OCI-LY7 (cell line): Measurements from ENCODE around the gene AFG3L2. TPM values are rescaled to one million over a fixed set of nuclear protein-coding genes. Genes with fewer than 3 reads are reported as not detected.

ENCODE experiments used
- BruUV-seq: library from RNA; stranded (reverse); fragments of 400-500 nt; replicated peaks from 2 replicates; lab custom pipeline; 2021; lab: Mats Ljungman, UMichigan
- CTCF ChIA-PET: fragments of 300-600 bp; sonication (Branson Sonifier 250); formaldehyde crosslinking; loops from one replicate; lab custom pipeline; 2022; ENCODE audit warnings: antibody characterized with exemption; ENCODE audit not compliant: unreplicated experiment; lab: Charles Lee
- POLR2A ChIA-PET: fragments of 300-600 bp; sonication (Branson Sonifier 250); formaldehyde crosslinking; loops from one replicate; lab custom pipeline; 2022; ENCODE audit warnings: antibody characterized with exemption; lab: Charles Lee
- DNase-seq: peaks from one replicate; pipeline ENCODE4 v3.0.0-alpha.2; 2015; ENCODE audit warnings: low spot score
- H2AFZ ChIP-seq: fragments of 200-600 bp; sonication (generic), shearing (Covaris generic); 2 replicates; pipeline ENCODE4 v1.6.1; 2014; ENCODE audit warnings: mild to moderate bottlenecking, antibody characterized with exemption, low read length, moderate library complexity
- H3K27ac ChIP-seq: fragments of 200-600 bp; sonication (generic); 2 replicates; pipeline ENCODE4 v1.5.1; 2014; ENCODE audit warnings: mixed run types, low read depth, mild to moderate bottlenecking, moderate library complexity, low read length, inconsistent platforms; ENCODE audit not compliant: poor library complexity, severe bottlenecking
- H3K36me3 ChIP-seq: fragments of 200-600 bp; sonication (generic); 2 replicates; pipeline ENCODE4 v1.6.1; 2014; ENCODE audit warnings: mild to moderate bottlenecking, antibody characterized with exemption, low read length, moderate library complexity, mixed read lengths; ENCODE audit not compliant: insufficient read depth
- H3K4me1 ChIP-seq: fragments of 200-600 bp; sonication (generic); 2 replicates; pipeline ENCODE4 v1.5.1; 2014; ENCODE audit warnings: mild to moderate bottlenecking, low read length; ENCODE audit not compliant: insufficient read depth, poor library complexity, severe bottlenecking
- H3K4me2 ChIP-seq: fragments of 200-600 bp; sonication (generic); 2 replicates; pipeline ENCODE4 v1.6.1; 2014; ENCODE audit warnings: mild to moderate bottlenecking, low read length
- H3K4me3 ChIP-seq: fragments of 200-600 bp; sonication (generic); 2 replicates; pipeline ENCODE4 v1.5.1; 2014; ENCODE audit warnings: mild to moderate bottlenecking, low read depth, low read length; ENCODE audit not compliant: poor library complexity, severe bottlenecking
- H3K79me2 ChIP-seq: fragments of 200-600 bp; sonication (generic); 2 replicates; pipeline ENCODE4 v1.6.1; 2016; ENCODE audit warnings: low read depth, mild to moderate bottlenecking, low read length, moderate library complexity, mixed read lengths; ENCODE audit not compliant: insufficient read depth
- H3K9me2 ChIP-seq: fragments of 200-600 bp; sonication (generic); 2 replicates; pipeline ENCODE4 v1.6.1; 2016; ENCODE audit warnings: mild to moderate bottlenecking, low read length, mixed read lengths; ENCODE audit not compliant: insufficient read depth
- H3K9me3 ChIP-seq: fragments of 200-600 bp; sonication (generic); 2 replicates; pipeline ENCODE4 v1.6.1; 2014; ENCODE audit warnings: mild to moderate bottlenecking, mixed run types, low read length, mixed read lengths
- H4K20me1 ChIP-seq: fragments of 200-600 bp; sonication (generic); 2 replicates; pipeline ENCODE4 v1.6.1; 2014; ENCODE audit warnings: mild to moderate bottlenecking, antibody characterized with exemption, low read length, moderate library complexity, mixed read lengths; ENCODE audit not compliant: insufficient read depth
- EZH2phosphoT487 ChIP-seq: fragments of 200-600 bp; sonication (generic); IDR thresholded peaks from 2 replicates; pipeline ENCODE4 v1.6.1; 2018; ENCODE audit warnings: low read depth, borderline replicate concordance, mild to moderate bottlenecking, mixed run types, antibody characterized with exemption, low read length, moderate library complexity, mixed read lengths
- intact Hi-C: fragments of 100-400 bp; cut with micrococcal nuclease; formaldehyde crosslinking; loops from one replicate; pipeline ENCODE4 v1.10.0; 2022; ENCODE audit not compliant: unreplicated experiment
- total RNA-seq, 2 experiments: library from RNA; depleted of rRNA in 1 of 2; stranded (reverse); fragments of >200 nt in 1 of 2; shearing (Covaris generic) in 1 of 2; gene quantifications; 2 replicates each; pipeline ENCODE4 v1.2.3, GENCODE V29; 2014 to 2022
- TF ChIP-seq, protein P1 (sequence below): fragments of 200-600 bp; sonication (generic); conservative IDR thresholded peaks from 2 replicates; pipeline ENCODE4 v1.5.1; 2014; ENCODE audit warnings: mild to moderate bottlenecking, antibody characterized with exemption, low read length, moderate library complexity, mixed read lengths

AFG3L2 gene
- total RNA-seq, 2 experiments from 2014 or later = 44.8 to 72.7 TPM

DNA sequence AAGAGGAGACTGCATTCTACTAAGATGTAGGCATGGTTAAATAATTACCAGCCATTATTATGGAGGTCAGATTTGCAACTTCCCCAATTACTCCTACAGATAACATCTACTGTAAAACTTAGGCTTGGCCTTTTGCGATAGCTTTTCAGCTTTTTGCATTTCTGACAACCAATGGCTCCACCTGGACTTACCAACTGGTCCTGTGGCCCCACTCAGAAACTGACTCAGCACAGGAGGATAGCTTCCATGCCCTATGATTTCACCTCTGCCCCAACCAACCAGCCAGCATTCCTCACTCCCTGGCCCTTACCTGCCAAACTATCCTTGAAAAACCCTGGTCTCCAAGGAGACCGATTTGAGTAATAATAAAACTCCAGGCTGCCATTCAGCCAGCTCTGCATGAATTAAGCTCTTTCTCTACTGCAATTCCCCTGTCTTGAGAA lies 40.8 kb downstream of the AFG3L2 start:
- POLR2A ChIA-PET = interaction anchor here (0.6 to 1.3 kb wide), 3 partner anchors 12 to 631 kb away, joined by 3 to 4 read pairs (median 4); no protein-coding TSS in a partner anchor
- BruUV-seq = no TSS peak
- H3K4me1 ChIP-seq = no peaks in the 10 kb centered on the region
- H3K36me3 ChIP-seq = peaks cover 70% of the 10 kb centered on the region
- intact Hi-C loops = no loop called here
- no peak overlapping the region for H3K27ac ChIP-seq
- no peaks in the 10 kb centered on the region for H3K9me3 ChIP-seq
- TF ChIP-seq, protein P1, sequence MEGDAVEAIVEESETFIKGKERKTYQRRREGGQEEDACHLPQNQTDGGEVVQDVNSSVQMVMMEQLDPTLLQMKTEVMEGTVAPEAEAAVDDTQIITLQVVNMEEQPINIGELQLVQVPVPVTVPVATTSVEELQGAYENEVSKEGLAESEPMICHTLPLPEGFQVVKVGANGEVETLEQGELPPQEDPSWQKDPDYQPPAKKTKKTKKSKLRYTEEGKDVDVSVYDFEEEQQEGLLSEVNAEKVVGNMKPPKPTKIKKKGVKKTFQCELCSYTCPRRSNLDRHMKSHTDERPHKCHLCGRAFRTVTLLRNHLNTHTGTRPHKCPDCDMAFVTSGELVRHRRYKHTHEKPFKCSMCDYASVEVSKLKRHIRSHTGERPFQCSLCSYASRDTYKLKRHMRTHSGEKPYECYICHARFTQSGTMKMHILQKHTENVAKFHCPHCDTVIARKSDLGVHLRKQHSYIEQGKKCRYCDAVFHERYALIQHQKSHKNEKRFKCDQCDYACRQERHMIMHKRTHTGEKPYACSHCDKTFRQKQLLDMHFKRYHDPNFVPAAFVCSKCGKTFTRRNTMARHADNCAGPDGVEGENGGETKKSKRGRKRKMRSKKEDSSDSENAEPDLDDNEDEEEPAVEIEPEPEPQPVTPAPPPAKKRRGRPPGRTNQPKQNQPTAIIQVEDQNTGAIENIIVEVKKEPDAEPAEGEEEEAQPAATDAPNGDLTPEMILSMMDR = no peak
- no peak for TF ChIP-seq EZH2phosphoT487
- CTCF ChIA-PET = no interaction called here
- H3K79me2 ChIP-seq = no peaks in the 10 kb centered on the region
- no peak overlapping the region for H3K4me2 ChIP-seq
- H2AFZ ChIP-seq = no peak overlapping the region
- H4K20me1 ChIP-seq = no peaks in the 10 kb centered on the region
- no peak for DNase-seq
- H3K9me2 ChIP-seq = no peaks in the 10 kb centered on the region
- no peak overlapping the region for H3K4me3 ChIP-seq

DNA sequence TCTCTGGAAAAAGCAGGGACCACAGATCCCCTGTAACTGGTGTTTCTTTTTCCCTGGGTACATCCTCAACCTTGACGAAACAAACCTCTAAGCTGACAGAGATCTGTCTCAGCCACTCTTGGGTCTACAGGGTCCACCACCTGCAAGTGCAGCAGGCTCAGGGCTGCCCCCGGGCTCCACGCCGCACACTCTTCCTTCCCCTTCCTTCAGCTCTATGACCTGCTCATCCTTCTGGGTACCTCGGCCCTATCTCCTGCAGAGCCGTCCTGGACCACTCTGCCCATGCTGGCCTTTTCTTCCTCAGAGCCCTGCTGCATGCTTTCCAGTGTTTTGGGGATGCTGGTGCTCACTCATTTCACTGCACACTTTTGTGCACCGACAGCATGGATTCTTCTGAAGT lies 41.5 kb downstream of the AFG3L2 start:
- DNase-seq = no peak
- H3K9me2 ChIP-seq = no peaks in the 10 kb centered on the region
- no peaks in the 10 kb centered on the region for H4K20me1 ChIP-seq
- no peaks in the 10 kb centered on the region for H3K4me1 ChIP-seq
- peaks cover 68% of the 10 kb centered on the region for H3K36me3 ChIP-seq
- intact Hi-C loops = no loop called here
- POLR2A ChIA-PET = interaction anchor here (0.6 to 1.3 kb wide), 2 partner anchors 22 to 631 kb away, joined by 3 to 4 read pairs; no protein-coding TSS in a partner anchor
- no peak overlapping the region for H3K4me2 ChIP-seq
- no TSS peak for BruUV-seq
- H2AFZ ChIP-seq = no peak overlapping the region
- TF ChIP-seq, protein P1 = no peak
- TF ChIP-seq EZH2phosphoT487 = no peak
- H3K27ac ChIP-seq = no peak overlapping the region
- no peaks in the 10 kb centered on the region for H3K79me2 ChIP-seq
- CTCF ChIA-PET = no interaction called here
- no peaks in the 10 kb centered on the region for H3K9me3 ChIP-seq
- no peak overlapping the region for H3K4me3 ChIP-seq

DNA sequence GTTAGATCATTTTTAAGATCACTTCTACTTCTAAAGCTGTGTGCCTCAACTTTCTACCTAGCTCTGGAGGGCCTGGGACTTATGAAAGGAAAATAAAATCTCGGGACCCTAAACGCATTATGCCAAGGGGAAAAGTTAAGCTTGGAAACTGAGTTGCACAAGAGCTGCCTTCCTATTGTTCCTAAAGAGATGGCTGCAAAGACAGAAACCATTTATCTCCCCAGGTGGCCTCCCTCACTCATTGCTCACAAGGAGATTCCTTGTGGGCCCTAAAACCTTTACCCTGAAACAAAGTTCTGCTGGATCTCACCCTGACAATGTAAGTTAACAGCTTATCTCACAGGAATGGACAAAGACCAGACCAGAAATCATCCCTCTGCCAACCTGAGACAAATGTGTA lies 42.2 kb downstream of the AFG3L2 start:
- Histone ChIP-seq H3K4me1 (no peaks in the 10 kb centered on the region), H3K27ac (no peak overlapping the region), H3K9me2 (no peaks in the 10 kb centered on the region), H3K4me3 (no peak overlapping the region), H3K9me3 (no peaks in the 10 kb centered on the region), H4K20me1 (no peaks in the 10 kb centered on the region), H3K36me3 (peaks cover 65% of the 10 kb centered on the region), H3K79me2 (no peaks in the 10 kb centered on the region), H2AFZ (no peak overlapping the region), H3K4me2 (no peak overlapping the region)
- DNase-seq = no peak
- CTCF ChIA-PET = no interaction called here
- BruUV-seq = no TSS peak
- intact Hi-C loops = no loop called here
- TF ChIP-seq, protein P1 = no peak
- no peak for TF ChIP-seq EZH2phosphoT487
- POLR2A ChIA-PET = interaction anchor here (0.8 kb wide), 1 partner anchor 42 kb away, joined by 3 read pairs; the partner anchor contains the start of gene AFG3L2
